HEK293T (cell line): Measurements from ENCODE around the gene LARP4.
A peak's percentile ranks its signal among the peaks of the same experiment; 100 is the strongest.

ENCODE experiments used
- ARNT ChIP-seq: fragments of 450-650 bp; IDR thresholded peaks from 2 replicates; pipeline ENCODE4 v1.6.1; 2017; ENCODE audit warnings: mild to moderate bottlenecking
- BHLHE40 ChIP-seq: fragments of 450-650 bp; IDR thresholded peaks from 2 replicates; pipeline ENCODE4 v1.6.1; 2016; ENCODE audit warnings: mild to moderate bottlenecking, moderate library complexity, borderline replicate concordance
- CTBP1 ChIP-seq: fragments of 450-650 bp; IDR thresholded peaks from 2 replicates; pipeline ENCODE4 v1.6.1; 2016; ENCODE audit warnings: borderline replicate concordance
- ELF4 ChIP-seq: fragments of 450-650 bp; IDR thresholded peaks from 2 replicates; pipeline ENCODE4 v1.6.1; 2017; ENCODE audit warnings: antibody characterized with exemption
- FOXA1 ChIP-seq: fragments of 450-650 bp; IDR thresholded peaks from 2 replicates; pipeline ENCODE4 v1.6.1; 2016; ENCODE audit warnings: mild to moderate bottlenecking
- FOXK2 ChIP-seq: fragments of 450-650 bp; IDR thresholded peaks from 2 replicates; pipeline ENCODE4 v1.6.1; 2016; ENCODE audit warnings: mild to moderate bottlenecking
- HDGF ChIP-seq: fragments of 450-650 bp; IDR thresholded peaks from 2 replicates; pipeline ENCODE4 v1.6.1; 2017; ENCODE audit warnings: antibody characterized with exemption, borderline replicate concordance
- LEF1 ChIP-seq: fragments of 450-650 bp; IDR thresholded peaks from 2 replicates; pipeline ENCODE4 v1.6.1; 2017; ENCODE audit warnings: mild to moderate bottlenecking, borderline replicate concordance
- SP1 ChIP-seq: fragments of 450-650 bp; IDR thresholded peaks from 2 replicates; pipeline ENCODE4 v1.6.1; 2017
- SUZ12 ChIP-seq: fragments of 450-650 bp; IDR thresholded peaks from 2 replicates; pipeline ENCODE4 v1.6.1; 2016; ENCODE audit warnings: mild to moderate bottlenecking
- ZNF384 ChIP-seq: fragments of 450-650 bp; IDR thresholded peaks from 2 replicates; pipeline ENCODE4 v1.6.1; 2016
- TF ChIP-seq, protein P1 (sequence below): fragments of 450-650 bp; IDR thresholded peaks from 2 replicates; pipeline ENCODE4 v1.6.1; 2016

DNA sequence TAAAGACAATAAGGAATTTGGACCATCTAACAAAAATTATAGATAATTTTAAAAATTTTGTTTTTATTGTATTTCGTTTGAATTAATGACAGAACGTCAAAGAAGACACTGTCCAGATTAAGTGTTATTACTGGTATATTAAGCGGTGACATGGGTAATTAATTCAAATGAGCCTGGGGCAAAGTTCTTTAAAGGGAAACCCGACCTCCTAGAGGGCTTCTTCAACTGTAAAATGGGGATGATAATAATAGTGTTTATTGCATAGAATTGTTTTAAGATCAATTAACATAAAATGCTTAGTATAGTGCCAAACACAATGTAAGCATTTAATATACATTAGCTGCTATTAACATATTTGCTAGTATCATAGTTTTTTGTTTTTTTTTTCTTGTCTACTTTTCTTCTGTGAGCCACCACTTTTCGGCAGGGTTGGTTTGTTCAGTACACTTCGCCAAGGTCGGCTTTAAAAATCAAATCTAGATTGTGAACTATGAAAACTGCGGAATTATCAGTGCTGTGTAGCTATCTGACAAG, 514 bp upstream of the LARP4 start:
- TF ChIP-seq SP1 (no peak), ZNF384 (peak; percentile 80), SUZ12 (no peak), LEF1 (no peak), BHLHE40 (peak; percentile 43; the same call in 1 of the 2 replicates), FOXK2 (no peak), CTBP1 (no peak), ARNT (no peak), FOXA1 (no peak), HDGF (no peak), ELF4 (no peak)
- TF ChIP-seq, protein P1, sequence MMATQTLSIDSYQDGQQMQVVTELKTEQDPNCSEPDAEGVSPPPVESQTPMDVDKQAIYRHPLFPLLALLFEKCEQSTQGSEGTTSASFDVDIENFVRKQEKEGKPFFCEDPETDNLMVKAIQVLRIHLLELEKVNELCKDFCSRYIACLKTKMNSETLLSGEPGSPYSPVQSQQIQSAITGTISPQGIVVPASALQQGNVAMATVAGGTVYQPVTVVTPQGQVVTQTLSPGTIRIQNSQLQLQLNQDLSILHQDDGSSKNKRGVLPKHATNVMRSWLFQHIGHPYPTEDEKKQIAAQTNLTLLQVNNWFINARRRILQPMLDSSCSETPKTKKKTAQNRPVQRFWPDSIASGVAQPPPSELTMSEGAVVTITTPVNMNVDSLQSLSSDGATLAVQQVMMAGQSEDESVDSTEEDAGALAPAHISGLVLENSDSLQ: no peak
